ENCODE data around the gene KCNQ1.
A peak's percentile ranks its signal among the peaks of the same experiment; 100 is the strongest.

KCNQ1 gene

DNA sequence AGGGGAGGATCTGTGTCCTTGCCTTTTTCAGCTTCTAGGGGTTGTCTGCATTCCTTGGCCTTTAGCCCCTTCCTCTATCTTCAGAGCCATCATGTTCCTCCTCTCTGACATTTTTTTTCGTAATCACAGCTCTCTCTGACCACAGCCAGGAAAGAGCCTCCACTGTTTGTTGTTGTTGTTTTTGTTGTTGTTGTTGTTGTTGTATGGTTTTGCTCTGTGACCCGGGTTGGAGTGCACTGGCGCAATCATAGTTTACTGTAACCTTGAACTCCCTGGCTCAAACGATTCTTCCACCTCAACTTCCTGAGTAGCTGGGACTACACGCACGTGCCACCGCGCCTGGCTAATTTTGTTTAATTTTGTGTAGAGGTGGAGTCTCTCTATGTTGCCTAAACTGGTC, 310.3 kb downstream of the KCNQ1 start:
- DNase-seq (ENCODE audit: low read depth in 2 of 3, low spot score in 1 of 3) = no peak

DNA sequence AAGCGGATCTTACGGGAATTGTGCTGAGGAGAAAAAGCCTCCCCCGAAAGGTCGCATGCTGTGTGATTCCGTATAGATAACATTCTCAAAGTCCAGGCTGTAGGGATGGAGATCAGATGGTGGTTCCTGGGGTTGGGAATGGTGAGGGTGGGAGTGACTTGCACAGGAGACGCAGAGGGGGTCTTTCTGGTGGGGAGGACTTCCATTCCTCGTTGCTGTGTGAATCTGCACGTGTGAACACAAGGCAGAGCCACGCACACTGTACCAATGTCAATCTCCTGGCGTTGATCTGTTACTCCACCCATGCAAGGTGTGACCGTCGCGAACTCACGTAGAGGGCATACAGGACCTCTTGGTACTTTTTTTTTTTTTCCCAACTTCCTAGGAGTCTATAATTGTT, 313.9 kb downstream of the KCNQ1 start:
- DNase-seq (ENCODE audit: low read depth in 2 of 3, low spot score in 1 of 3) = no peak

DNA sequence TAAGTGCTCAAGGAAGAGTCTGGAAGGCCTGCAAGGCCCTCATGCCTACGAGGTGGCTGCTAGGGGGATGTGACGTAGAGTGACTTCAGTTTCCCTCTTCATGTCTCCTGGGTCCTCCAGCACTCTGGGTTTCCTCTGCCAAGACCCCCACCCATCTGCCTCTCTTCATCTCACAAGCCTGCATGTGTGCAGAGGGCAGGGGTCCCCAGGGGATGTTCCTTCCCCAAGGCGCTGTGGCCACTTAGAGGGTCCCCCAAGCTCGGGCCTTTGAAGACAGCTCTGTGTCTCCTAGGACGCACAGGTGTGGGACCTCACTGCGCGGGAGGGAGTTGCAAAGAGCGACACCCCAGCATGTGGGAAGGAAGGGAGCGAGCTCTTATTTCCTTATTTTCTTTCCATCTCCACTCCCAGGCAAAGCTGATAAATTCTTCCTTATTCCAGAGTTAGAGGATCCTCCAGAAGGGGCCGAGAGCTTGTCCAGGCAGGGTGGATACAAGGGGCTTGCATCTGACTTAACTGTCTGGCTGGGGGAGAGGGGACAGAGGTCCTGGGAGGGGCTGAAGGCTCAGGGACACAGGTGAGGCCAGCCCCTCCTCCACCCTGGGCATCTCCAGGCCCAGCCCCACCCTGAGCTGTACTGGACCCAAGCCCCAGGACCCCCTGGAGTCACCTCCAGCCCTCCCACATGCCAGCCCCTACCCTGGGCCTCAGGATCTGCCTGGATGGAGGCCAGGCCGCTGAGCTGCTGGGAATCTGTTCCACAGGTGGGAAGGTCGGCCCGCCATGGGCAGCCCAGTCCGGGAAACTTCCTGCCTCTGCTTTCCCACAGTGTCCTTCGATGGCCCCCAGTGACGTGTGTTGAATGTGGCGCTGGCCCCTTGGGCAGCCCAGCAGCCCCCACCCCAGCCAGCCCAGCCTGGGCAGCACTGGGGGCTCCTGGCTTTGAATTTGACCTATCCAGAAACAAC, 314.7 kb downstream of the KCNQ1 start:
- no peak for DNase-seq (ENCODE audit: low read depth in 2 of 3, low spot score in 1 of 3)

DNA sequence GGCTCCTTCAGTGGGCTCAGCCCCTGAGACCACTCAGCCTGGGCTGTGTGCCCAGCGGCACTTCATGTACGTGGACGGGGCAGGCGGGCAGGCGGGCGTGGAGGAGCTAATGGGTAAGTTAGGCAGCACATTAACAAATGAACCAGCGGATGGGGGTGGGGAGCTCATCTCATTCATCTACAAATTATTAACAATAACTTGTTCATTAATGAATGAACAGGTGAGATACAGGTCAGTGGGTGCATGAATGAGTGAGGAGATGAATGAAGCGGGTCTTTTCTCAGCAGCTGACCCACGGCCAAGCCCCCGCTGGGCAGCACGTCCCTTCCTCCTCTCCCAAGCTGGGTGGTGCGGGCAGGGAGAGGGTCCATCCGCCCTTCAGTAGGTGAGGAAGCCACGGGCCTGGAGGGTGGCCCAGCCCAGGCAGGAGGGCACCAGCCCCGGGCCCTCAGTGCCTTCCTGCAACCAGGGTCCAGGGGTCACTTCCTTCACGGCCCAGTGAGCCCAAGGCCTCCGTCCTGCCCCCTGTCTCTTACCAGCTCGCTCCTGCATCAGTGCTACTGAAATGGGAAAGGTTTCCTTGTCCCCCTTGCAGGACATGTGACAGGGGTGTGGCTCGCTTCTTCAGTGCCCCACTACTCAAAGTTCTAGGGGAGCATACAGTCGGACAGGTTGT, 315.5 kb downstream of the KCNQ1 start:
- no peak for DNase-seq (ENCODE audit: low read depth in 2 of 3, low spot score in 1 of 3)

DNA sequence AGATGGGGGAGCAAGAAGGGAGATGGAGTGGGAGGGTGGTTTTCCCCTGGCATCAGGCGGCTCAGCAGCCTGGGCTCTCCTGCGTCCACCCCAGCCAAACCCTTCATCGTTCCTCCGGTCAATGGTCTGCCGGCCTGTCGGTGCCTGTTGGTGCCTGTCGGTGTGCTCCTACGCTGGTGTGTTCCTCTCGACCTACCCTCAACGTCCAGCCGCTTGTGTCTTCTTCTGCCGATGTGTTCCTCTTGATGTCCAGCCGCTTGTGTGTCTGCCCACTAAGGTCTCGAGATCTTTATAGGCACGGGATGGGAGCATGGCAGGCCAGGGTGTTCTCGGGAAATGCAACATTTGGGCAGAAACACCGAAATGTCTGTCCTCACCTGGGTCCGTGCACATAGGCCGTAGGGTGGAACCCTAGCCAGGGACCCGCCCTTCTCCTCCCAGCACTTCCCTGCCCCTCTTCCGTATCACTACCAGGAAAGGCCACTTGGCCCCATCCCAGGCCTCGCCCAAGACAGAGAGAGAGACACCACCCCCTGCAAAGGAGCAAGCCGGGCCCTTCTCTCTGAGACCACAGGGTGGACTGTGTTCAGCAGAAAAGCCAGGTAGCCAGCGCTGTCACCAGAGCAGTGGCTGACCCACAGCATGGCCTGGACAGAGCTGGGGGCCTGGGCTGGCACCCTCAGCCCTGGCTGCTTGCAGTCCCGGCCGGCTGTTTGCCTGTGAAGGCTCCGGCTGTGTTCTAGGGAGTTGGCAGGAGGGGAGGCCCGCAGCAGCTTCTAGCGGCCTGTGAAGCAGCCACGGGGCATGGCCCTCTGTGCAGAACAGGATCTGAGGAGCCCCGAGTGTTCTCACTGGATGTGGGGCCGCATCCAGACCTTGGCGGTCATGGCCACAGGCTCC, 316.6 kb downstream of the KCNQ1 start:
- no peak for DNase-seq (ENCODE audit: low read depth in 2 of 3, low spot score in 1 of 3)

DNA sequence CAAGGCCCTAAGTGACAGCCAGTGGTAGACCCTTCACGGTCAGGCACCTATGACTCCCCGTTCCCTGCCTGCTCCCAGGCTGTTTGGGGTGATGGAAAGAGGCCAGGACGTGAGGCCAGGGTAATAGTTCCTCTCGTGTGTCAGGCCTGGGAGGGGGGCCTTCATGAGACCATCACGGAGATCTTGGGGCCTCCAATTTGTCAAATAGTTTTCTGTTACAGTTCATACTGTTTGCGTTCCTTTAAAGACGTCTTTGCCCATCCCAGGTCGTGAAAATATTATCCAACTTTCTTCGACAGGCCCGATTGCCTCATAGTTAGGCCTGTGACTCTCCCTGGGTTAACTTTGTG, 317.2 kb downstream of the KCNQ1 start:
- no peak for DNase-seq (ENCODE audit: low read depth in 2 of 3, low spot score in 1 of 3)

DNA sequence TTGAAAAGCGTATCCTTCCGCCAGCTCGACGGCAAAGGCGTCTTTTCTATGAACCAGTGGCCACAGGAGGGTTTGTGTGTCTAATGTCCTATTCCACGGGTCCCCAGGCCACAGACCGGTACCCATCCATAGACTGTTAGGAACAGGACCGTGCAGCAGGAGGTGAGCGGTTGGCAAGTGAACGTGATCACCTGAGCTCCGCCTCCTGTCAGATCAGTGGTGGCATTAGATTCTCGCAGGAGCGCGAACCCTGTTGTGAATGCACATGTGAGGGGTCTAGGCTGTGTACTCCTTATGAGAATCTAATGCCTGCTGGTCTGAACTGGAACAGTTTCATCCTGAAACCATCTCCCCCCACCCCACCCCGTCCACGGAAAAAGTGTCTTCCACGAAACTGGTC, 317.6 kb downstream of the KCNQ1 start:
- DNase-seq (ENCODE audit: low read depth in 2 of 3, low spot score in 1 of 3) = no peak

DNA sequence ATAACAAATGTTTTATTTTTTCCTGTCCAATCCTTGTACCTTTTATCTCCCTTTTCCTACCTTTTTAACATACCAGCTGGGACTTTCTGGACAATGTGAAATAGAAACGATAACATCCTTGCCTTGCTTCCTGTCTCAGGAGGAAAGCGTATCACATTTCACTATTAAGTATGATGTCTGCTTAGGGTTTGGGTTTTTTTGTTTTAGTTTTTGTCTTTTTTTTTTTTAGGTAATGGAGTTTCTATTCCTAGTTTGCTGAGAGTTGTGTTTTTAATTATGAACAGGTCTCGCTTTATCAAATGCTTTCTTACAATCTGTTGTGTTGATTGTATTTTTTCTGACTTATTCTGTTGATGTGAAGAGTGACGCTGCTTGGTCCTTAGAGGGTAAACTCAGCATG, 319.2 kb downstream of the KCNQ1 start:
- no peak for DNase-seq (ENCODE audit: low read depth in 2 of 3, low spot score in 1 of 3)

DNA sequence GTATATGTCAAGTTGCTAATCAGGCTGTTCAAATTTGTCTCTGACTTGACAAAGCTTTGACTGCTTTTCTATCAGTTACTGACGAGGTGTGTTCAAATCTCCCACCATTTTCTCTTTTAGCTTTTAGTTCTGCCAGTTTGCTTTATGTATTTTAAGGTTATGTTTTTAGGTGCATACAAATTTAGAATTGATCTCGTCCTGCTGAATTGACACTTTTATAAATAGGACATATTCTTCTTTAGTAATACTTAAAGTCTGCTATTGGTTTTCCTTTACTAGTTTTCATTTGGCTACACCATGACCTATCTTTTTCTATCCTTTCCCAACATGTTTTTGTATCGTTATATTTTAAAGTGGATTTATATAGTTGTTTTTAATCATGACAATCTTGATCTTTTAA, 320.7 kb downstream of the KCNQ1 start:
- no peak for DNase-seq (ENCODE audit: low read depth in 2 of 3, low spot score in 1 of 3)

DNA sequence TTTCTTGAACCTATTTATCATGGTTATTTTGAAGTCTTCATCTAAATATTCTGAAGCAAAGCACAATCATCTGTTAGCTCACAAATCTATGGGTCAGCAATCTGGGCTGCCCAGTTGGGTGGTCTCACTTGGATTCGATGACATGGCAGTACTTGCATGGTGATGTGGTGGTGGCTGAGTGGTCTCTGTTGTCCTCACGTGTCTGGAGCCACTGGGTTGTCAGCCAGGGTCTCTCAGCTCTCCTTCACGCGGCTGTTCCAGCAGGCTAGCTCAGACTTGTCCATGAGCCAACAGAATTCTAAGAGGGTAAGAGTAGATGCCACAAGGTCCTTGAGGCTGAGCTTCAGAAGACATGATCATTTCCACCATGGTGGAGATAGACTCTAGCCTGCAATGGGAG, 321.4 kb downstream of the KCNQ1 start:
- no peak for DNase-seq (ENCODE audit: low read depth in 2 of 3, low spot score in 1 of 3)

DNA sequence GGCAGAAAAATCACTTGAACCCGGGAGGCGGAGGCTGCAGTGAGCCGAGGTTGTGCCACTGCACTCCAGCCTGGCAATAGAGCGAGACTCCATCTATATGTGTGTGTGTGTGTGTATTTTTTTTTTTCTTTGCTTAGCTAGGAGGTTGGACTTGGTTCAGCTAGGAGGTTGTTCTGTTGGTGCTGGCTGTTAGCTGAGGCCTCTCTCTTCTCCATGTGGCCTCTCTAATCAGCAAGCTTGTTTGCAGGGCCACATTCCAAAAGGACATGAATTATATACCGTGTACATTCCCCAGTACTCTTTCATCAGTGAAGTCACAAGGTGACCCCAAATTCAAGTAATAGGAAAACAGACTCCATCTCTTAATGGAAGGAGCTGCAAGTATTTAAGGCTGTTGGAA, 322.3 kb downstream of the KCNQ1 start:
- DNase-seq (ENCODE audit: low read depth in 2 of 3, low spot score in 1 of 3) = no peak

DNA sequence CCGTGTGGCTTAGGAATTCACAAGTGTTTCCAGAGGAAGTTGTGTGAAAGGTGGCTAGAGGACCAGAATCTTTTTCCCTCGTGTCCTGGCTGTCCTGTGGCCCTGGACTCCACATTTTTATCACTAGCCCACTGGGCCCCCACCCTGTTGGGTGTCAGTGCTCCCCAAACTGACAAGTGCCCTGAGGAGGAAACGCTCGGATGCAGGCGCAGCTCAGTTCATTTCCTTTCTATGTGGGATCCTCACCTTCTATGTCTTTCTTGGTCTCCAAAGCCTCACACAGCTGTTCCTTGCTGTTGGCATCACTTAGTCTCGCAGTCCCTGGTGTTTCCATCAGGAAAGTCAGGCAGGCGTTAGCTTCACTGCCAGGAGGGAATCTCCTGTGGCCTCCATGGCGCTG, 323.0 kb downstream of the KCNQ1 start:
- no peak for DNase-seq (ENCODE audit: low read depth in 2 of 3, low spot score in 1 of 3)

DNA sequence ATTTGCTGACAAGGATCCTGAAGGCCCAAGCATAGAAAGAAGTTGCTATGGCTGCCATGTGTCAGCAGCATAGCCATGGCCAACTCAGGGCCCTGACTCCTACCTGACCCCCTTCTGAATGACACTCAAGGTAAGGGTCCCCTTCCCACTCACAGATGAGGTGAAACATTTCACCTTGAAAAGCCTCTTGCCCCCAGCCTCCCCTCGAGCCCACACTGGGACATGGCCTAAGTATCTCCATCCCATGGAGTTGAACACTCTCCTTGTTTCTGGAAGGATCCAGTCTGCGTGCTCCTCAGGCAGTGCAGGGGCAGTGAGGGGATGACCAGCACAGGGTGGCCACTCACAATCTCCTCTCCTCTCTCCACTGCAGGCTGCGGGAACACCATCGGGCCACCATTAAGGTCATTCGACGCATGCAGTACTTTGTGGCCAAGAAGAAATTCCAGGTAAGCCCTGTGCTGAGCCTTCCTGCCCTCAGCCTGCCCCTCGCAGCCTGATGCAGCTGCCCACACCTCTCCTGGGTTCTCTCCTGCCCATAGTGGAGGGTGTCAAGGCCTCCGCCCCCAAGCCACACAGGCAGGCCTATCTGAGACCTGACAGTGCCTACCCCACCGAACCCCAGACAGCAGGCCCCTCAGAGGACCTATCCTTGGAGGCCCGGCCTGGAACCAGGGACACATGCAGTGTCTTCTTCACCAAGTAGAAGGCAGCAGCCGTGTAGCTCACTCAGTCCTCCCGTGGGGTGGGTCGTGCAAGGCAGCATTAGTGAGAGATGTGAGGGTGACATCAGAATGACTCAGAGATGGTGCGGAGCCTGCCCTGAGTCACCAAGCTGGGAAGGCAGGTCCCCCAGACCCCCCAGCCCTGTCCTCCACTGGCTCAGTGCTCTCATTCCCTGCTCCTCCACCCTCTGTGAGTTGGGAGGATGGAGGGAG, 323.9 kb downstream of the KCNQ1 start:
- DNase-seq (ENCODE audit: low read depth in 2 of 3, low spot score in 1 of 3) = no peak

DNA sequence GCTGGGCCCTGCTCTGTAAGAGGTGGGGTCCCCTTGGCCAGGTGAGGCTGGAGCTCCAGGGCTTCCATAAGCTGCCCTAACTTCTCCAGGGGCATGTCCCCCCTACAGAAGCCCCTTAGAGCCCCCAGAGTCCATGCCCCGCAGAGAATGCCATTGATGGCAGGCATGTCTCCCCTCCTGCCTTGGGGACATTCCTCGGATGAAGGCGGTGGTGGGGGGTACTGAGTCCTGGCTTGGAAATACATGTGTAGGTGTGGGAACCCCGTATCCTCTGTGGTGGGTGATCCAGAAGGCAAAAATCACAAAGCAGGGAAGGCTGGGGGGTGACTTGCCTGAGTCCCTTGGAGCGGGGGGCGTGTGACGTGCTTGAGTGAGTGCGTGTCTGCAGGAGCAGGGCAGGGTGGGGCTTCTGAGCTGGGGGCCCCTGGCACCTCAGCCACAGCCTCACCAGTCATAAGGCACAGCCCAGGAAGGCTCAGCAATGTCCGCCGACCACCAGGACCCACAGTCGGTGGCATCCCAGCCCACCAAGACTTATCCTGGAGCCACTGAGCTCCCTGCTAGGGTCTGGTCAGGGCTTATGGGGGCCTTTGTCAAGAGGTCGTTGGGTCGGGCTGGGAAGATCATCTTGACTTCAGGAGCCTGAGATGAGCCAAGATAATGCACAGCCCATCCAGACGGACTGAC, 324.7 kb downstream of the KCNQ1 start:
- DNase-seq (ENCODE audit: low read depth in 2 of 3, low spot score in 1 of 3) = no peak

DNA sequence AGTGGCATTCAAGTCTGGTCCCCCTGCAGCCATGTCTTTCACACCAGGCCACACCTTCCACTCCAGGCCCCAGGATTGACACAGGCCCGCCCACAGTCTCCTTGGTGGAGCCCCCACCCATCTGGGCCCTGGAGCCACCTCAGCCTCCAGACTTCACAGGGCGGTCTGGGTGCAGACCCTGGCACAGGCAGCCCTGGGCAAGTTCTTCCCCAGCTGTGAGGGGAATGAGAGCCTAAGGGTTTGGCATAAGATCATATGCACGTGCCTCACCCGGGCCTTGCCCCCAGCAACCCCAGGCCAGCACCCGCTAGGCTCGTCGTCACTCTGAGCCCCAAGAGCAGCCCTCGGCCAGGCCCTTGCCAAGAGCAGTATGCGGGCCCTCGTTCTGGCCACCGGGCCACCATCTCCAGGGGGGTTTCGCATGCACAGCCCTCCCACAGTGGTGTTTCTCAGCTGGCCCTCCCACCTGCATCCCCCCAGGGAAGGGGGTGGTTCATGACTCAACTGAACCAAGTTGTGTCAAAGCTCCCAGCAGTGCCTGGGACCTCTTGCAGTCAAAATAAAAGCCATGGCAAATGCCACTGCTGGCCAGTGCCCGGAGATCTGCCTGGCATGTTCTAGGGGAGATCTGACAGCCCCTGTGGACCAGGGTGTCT, 325.4 kb downstream of the KCNQ1 start:
- no peak for DNase-seq (ENCODE audit: low read depth in 2 of 3, low spot score in 1 of 3)

DNA sequence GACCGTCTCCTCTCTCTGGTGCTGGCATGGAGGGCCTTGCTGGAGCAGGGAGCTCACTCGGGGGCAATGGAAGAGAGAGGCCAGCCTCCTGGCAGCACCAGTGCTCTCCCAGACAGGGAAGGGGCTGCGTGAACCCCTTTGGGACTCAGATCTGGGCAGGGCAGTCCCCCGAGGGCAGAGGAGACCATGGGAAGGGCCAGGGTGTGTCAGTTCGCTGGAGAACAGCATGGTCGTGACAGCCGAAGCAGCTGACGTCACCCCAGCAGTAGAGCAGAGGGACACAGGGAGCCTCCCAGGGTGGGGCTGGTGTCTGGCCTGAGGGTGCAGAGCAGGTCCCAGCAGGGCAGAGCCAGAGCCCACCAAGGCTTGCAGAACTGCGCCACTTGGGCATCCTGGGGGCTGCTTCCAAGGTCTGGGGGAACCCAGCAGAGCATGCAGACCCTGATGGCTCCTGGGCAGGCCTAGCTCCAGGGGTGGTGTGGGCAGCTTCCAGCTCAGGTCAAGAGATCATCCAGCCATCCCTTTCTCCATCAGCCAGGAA, 326.0 kb downstream of the KCNQ1 start:
- no peak for DNase-seq (ENCODE audit: low read depth in 2 of 3, low spot score in 1 of 3)

DNA sequence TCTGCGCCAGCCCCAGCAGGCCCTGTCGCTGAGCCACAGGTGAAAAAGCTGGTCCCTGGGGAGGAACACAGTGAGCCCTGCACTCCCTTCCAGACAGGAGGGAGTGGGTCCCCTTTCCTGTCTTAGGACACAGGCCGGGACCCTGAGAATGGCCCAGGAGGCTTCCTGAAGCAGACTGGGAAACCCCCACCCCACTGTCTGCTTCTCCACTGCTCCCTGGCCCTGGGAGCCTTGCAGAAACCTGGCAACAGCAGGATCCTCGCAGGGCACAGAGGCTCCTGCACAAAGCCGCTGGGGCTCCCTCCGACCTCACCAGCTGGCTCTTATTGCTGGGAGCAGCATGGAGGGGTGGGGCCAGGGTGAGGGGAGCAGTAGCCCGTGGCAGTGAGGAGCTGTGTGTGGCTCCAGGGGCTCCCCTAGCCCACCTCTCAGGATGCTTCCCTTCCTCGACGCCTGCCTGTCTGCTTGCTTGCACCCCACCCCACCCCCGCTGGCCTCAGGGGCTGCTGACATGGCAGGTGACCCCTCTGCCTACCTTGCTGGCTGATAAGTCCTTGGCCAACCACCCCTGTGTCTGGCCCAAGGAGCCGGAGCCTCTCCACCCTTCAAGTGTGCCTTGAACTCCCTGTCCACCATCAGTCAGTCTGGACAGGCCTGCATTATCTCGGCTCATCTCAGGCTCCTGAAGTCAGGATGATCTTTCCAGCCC, 327.1 kb downstream of the KCNQ1 start:
- no peak for DNase-seq (ENCODE audit: low read depth in 2 of 3, low spot score in 1 of 3)

DNA sequence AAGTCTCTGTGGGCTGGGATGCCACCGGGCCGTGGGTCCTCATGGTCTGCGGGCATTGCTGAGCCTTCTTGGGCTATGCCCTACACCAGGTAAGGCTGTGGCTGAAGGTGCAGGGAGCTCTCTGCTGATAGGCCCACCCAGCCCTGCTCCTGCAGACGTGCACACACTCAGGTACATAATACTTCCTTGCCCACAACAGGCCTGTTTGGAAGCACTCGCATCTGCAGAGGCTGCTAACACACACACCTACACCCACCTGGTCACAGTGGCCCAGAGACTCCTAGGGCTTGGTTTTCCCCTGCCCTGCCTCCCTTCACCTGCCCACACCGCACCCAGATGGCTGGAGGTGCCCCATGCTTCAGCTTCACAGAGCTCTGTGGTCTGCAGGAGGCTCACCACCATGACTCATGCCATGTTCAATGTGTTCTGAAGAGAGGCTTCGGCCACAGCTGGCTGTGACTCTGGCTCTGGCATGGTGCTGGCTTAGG, 327.8 kb downstream of the KCNQ1 start:
- DNase-seq (ENCODE audit: low read depth in 2 of 3, low spot score in 1 of 3) = peak in 1 of 3 donors; percentile 10
